HG03378 (cell line): ENCODE measurements around the gene SH3GL1.

Experiments used
- ATAC-seq: cut with Tn5 transposase; IDR thresholded peaks from one replicate; pipeline ENCODE4 v1.9.1; 2021; ENCODE audit warnings: mild to moderate bottlenecking, moderate library complexity; ENCODE audit not compliant: unreplicated experiment

The SH3GL1 gene

GRCh38 chr19:4400135-4400936 is at the start of gene SH3GL1:
TSS of gene SH3GL1 (minus strand) at chr19:4400547. CDS start at chr19:4400368, 179 bp downstream.
- ATAC-seq: peak; percentile 53

GRCh38 chr19:4449639-4450028 is 49.3 kb upstream of the SH3GL1 start:
- no peak for ATAC-seq

- ATAC-seq: no peak
These were observed 48.8 kb upstream of the SH3GL1 start for GRCh38 chr19:4449022-4449638.

- ATAC-seq: no peak
These were observed 48.0 kb upstream of the SH3GL1 start for GRCh38 chr19:4448147-4448985.

- ATAC-seq: no peak
These were observed 47.2 kb upstream of the SH3GL1 start for GRCh38 chr19:4447327-4448146.

GRCh38 chr19:4446704-4447200 is 46.4 kb upstream of the SH3GL1 start:
- no peak for ATAC-seq

GRCh38 chr19:4445963-4446703 is 45.8 kb upstream of the SH3GL1 start:
- no peak for ATAC-seq

- ATAC-seq: no peak
These were observed 44.7 kb upstream of the SH3GL1 start for GRCh38 chr19:4444765-4445741.

GRCh38 chr19:4443966-4444764 is 43.8 kb upstream of the SH3GL1 start:
- no peak for ATAC-seq

GRCh38 chr19:4443188-4443587 is 42.8 kb upstream of the SH3GL1 start:
- no peak for ATAC-seq

GRCh38 chr19:4442819-4443146 is 42.4 kb upstream of the SH3GL1 start:
- no peak for ATAC-seq

- no peak for ATAC-seq
These were observed 41.9 kb upstream of the SH3GL1 start for GRCh38 chr19:4441994-4442818.

GRCh38 chr19:4439243-4439642 is 38.9 kb upstream of the SH3GL1 start:
- ATAC-seq: no peak

GRCh38 chr19:4437103-4437502 is 36.8 kb upstream of the SH3GL1 start:
- ATAC-seq: no peak

GRCh38 chr19:4436231-4436630 is 35.9 kb upstream of the SH3GL1 start:
- ATAC-seq: no peak

- no peak for ATAC-seq
These were observed 34.0 kb upstream of the SH3GL1 start for GRCh38 chr19:4434391-4434790.

- no peak for ATAC-seq
These were observed 32.7 kb upstream of the SH3GL1 start for GRCh38 chr19:4432918-4433506.
